Measurements from ENCODE around the gene SETD2. TPM values are rescaled to one million over a fixed set of nuclear protein-coding genes. Genes with fewer than 3 reads are reported as not detected.
A peak's percentile ranks its signal among the peaks of the same experiment; 100 is the strongest.
"Not testable (repeated sequence)": the region's sequence is repeated elsewhere in the genome, so short reads cannot be mapped to it uniquely, and the experiment has no call there.

The SETD2 gene
- total and polyA plus RNA-seq, 5 donors: 10.3 to 35.6 (median 32.0) TPM

DNA sequence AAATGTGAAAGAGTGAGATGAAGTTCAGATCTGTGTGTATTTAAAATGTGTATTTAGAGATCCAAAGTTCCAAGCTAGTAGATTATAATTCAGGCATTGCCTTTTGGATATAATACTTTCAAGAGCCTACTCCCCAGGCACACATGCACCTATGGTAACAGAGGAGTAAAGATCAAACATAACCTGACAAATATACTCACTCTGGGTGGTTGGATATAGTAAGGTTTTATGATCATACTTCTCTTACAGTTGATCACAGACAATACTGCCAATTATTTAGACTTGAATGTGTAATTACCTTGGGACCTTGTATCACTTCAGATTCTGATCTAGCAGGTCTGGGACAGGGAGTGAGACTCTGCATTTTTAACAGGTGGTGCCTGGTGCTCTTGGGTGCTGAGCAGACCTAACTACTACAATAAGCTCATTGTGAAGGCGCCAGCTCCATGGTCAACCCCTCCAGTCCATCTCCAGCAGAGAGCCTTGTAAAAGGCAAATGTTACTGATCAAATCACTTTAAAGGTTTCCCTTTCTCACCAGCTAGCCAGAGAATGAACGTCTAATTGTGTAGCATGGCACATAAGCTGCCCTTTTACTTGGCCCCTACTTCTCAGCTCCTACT lies 128.9 kb downstream of the SETD2 start:
- 86% methylated on average over 2 of the region's 2 CpGs for WGBS
- Histone ChIP-seq H3K27me3 (ENCODE audit: control insufficient read depth, insufficient read depth) (no peaks in the 10 kb centered on the region), H3K4me3 (ENCODE audit: low read length) (no peak overlapping the region), H3K4me1 (ENCODE audit: control insufficient read depth, insufficient read depth, low read length) (peaks cover 3% of the 10 kb centered on the region), H3K9me3 (ENCODE audit: control insufficient read depth, low read length) (no peaks in the 10 kb centered on the region), H3K27ac (ENCODE audit: low read length) (no peak overlapping the region)
- DNase-seq: no peak
- intact Hi-C loops (cut with DNase I): no loop called here
- ATAC-seq: no peak

DNA sequence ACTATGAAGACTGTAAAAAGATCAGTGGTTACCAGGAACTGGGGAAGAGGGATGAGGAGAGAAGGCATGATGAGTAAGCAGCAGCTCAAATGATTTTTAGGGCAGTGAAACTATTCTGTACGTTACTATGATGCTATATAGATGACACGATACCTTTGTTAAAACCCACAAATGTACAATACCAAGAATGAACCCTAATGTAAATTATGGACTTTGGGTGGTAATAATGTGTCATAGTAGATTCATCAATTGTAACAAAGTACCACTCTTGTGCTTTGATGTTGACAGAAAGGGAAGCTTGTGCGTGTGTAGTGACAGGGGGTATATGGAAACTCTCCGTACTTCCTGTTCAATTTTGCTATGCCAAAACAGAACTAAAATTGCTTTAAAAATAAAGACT lies 132.9 kb downstream of the SETD2 start:
- not testable (repeated sequence) for H3K27me3 ChIP-seq (ENCODE audit: control insufficient read depth, insufficient read depth)
- 84% methylated on average over 4 of the region's 4 CpGs for WGBS

DNA sequence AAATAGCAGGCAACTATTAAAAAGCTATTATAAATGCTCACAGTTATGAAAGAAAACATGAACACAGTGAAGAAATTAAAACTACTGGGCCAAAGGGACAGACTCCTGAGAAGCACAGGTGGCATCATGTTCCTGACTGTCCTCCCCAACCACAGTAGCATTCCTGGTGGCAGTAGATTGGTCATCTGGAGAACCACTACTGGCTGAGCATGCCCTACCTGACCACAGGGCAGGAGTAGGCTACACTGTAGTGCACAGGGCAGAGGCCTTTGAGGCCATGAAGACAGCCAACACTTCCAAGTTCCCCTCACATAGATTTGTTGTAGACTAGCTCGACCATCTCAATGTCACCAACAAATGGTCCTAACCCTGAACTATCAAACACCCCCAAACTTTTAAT lies 135.2 kb downstream of the SETD2 start:
- intact Hi-C loops (cut with DNase I): loop anchor here in 1 of 4 donors (10.0 kb wide), 1 partner anchor 136 kb away; the partner anchor contains the start of gene SETD2

More for the DNA sequence above, 132.9 kb downstream of the SETD2 start:
- H3K27ac ChIP-seq (ENCODE audit: low read length); H3K4me3 ChIP-seq (ENCODE audit: low read length); H3K4me1 ChIP-seq (ENCODE audit: control insufficient read depth, insufficient read depth, low read length); H3K9me3 ChIP-seq (ENCODE audit: control insufficient read depth, low read length); DNase-seq; intact Hi-C loops (cut with DNase I); ATAC-seq: not testable (repeated sequence)

DNA sequence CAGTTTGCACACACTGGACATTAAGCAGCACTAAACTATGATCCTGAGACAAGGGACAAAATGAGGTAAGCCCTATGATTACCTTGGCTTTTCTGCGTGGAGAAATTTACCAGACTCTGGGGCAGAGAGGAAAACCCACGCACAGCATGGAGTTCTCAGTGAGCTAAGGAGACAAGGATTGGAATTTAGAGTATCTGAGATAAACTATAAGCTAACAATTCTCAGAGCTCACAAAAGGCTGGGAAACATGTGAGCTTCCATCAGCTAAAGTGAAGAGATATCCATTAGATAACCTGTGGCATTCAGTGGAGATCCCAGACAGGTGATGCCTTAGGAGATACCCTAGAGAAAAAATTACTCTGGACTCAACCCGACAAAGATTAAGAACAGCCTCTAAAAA lies 135.8 kb downstream of the SETD2 start:
- DNase-seq: no peak
- H3K27me3 ChIP-seq (ENCODE audit: control insufficient read depth, insufficient read depth): no peaks in the 10 kb centered on the region
- 58% methylated on average over 3 of the region's 3 CpGs for WGBS
- no peak overlapping the region for H3K4me3 ChIP-seq (ENCODE audit: low read length)
- no peaks in the 10 kb centered on the region for H3K9me3 ChIP-seq (ENCODE audit: control insufficient read depth, low read length)
- H3K4me1 ChIP-seq (ENCODE audit: control insufficient read depth, insufficient read depth, low read length): peaks cover 3% of the 10 kb centered on the region
- ATAC-seq: no peak
- H3K27ac ChIP-seq (ENCODE audit: low read length): no peak overlapping the region
- intact Hi-C loops (cut with DNase I): loop anchor here in 1 of 4 donors (10.0 kb wide), 1 partner anchor 137 kb away; the partner anchor contains the start of gene SETD2

More for the DNA sequence above, 135.2 kb downstream of the SETD2 start:
- H3K4me1 ChIP-seq (ENCODE audit: control insufficient read depth, insufficient read depth, low read length): peaks cover 2% of the 10 kb centered on the region
- no peaks in the 10 kb centered on the region for H3K27me3 ChIP-seq (ENCODE audit: control insufficient read depth, insufficient read depth)
- WGBS: 95% methylated on average over 1 of the region's 1 CpG
- ATAC-seq: peak in 1 of 2 donors; percentile 24
- no peak for DNase-seq
- H3K9me3 ChIP-seq (ENCODE audit: control insufficient read depth, low read length): no peaks in the 10 kb centered on the region
- H3K4me3 ChIP-seq (ENCODE audit: low read length): no peak overlapping the region
- no peak overlapping the region for H3K27ac ChIP-seq (ENCODE audit: low read length)

DNA sequence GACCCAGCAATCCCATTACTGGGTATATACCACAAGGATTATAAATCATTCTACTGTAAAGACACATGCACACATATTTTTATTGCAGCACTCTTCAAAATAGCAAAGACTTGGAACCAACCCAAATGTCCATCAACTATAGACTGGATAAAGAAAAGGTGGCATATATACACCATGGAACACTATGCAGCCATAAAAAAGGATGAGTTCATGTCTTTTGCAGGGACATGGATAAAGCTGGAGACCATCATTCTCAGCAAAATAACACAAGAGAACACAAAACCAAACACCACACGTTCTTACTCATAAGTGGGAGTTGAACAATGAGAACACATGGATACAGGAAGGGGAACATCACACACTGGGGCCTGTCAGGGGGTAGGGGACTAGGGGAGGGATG lies 137.5 kb downstream of the SETD2 start:
- H3K27ac ChIP-seq (ENCODE audit: low read length); H3K27me3 ChIP-seq (ENCODE audit: control insufficient read depth, insufficient read depth); ATAC-seq; H3K4me1 ChIP-seq (ENCODE audit: control insufficient read depth, insufficient read depth, low read length); H3K9me3 ChIP-seq (ENCODE audit: control insufficient read depth, low read length); H3K4me3 ChIP-seq (ENCODE audit: low read length); DNase-seq: not testable (repeated sequence)
- intact Hi-C loops (cut with DNase I): loop anchor here in 1 of 4 donors (10.0 kb wide), 1 partner anchor 138 kb away; the partner anchor contains the start of gene SETD2
- 98% methylated on average over 1 of the region's 1 CpG for WGBS

DNA sequence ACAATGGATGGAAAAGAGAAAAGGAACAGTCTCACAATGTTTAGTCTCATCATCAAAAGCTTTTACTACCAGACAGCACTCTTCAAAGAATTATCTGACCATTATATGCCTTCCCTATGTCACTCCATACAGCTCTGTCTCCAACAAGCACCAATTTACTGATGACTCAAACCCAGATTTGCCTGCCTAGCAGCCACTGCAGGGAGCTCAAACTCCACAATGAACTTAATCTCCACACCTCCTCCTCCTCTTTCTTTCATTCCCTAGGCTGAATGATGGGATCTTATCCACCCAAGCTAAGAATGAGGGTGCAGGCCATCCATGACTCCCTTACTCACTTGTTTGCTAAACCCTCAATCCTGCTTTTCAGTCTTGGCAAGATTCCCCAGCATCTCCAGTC lies 139.0 kb downstream of the SETD2 start:
- intact Hi-C loops (cut with DNase I): loop anchor here in 1 of 4 donors (10.0 kb wide), 1 partner anchor 140 kb away; the partner anchor contains the start of gene SETD2
- DNase-seq (no peak), ATAC-seq (no peak)
- Histone ChIP-seq H3K9me3 (ENCODE audit: control insufficient read depth, low read length) (no peaks in the 10 kb centered on the region), H3K27me3 (ENCODE audit: control insufficient read depth, insufficient read depth) (no peaks in the 10 kb centered on the region), H3K4me1 (ENCODE audit: control insufficient read depth, insufficient read depth, low read length) (peaks cover 5% of the 10 kb centered on the region), H3K4me3 (ENCODE audit: low read length) (no peak overlapping the region), H3K27ac (ENCODE audit: low read length) (no peak overlapping the region)

DNA sequence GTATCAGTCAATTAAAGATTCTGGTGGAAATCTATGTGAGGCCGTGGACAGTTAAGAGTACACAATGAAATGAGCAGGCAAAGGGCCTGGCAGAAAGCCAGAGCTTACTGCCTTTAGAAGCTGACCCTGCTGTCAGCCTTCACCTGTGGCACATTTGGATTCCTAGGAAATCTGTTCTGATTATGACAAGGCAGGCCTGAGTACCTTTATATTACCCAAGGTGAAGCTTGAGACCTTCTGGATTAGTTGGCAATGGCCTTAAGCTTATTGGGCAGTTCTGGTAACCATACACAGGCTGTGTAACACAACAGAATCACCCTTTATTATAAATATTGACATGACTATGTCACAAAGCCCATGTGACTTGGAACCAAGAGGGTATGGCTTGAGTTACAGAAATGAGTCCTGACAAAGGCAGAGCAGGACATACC lies 141.3 kb downstream of the SETD2 start:
- ATAC-seq (peak; percentile 46 to 53), DNase-seq (peak in 2 of 3 donors; percentile 21 to 51)
- Histone ChIP-seq H3K4me1 (ENCODE audit: control insufficient read depth, insufficient read depth, low read length) (peaks cover 3% of the 10 kb centered on the region), H3K9me3 (ENCODE audit: control insufficient read depth, low read length) (no peaks in the 10 kb centered on the region), H3K27ac (ENCODE audit: low read length) (peak overlapping the region; percentile 23), H3K27me3 (ENCODE audit: control insufficient read depth, insufficient read depth) (no peaks in the 10 kb centered on the region), H3K4me3 (ENCODE audit: low read length) (no peak overlapping the region)
- intact Hi-C loops (cut with DNase I): loop anchor here in 1 of 4 donors (10.0 kb wide), 1 partner anchor 142 kb away; the partner anchor contains the start of gene SETD2
- 46% methylated on average over 1 of the region's 1 CpG for WGBS

DNA sequence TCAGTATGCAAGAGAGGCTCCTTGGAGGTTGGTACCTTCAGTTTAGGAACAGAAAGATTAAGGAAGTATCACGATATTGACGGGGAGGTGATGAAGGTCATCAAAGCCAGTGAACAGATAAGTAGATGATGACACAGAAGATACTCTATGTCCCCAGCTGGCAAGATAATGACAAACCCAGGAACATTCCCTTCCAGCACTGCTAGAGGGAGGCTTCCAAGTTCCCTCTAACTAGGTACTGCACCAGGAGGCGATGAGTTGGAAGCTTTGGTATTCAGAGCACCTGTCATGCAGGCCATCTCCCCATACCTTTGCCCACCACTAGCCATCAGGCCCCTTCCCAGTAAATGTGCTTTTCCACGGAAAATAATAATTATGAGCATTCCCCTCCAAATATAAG lies 143.6 kb downstream of the SETD2 start:
- no peaks in the 10 kb centered on the region for H3K27me3 ChIP-seq (ENCODE audit: control insufficient read depth, insufficient read depth)
- ATAC-seq (no peak), DNase-seq (no peak)
- H3K4me1 ChIP-seq (ENCODE audit: control insufficient read depth, insufficient read depth, low read length): peaks cover 3% of the 10 kb centered on the region
- intact Hi-C loops (cut with DNase I): loop anchor here in 1 of 4 donors (10.0 kb wide), 1 partner anchor 144 kb away; the partner anchor contains the start of gene SETD2
- no peaks in the 10 kb centered on the region for H3K9me3 ChIP-seq (ENCODE audit: control insufficient read depth, low read length)
- no peak overlapping the region for H3K27ac ChIP-seq (ENCODE audit: low read length)
- WGBS: 85% methylated on average over 4 of the region's 4 CpGs
- H3K4me3 ChIP-seq (ENCODE audit: low read length): no peak overlapping the region

DNA sequence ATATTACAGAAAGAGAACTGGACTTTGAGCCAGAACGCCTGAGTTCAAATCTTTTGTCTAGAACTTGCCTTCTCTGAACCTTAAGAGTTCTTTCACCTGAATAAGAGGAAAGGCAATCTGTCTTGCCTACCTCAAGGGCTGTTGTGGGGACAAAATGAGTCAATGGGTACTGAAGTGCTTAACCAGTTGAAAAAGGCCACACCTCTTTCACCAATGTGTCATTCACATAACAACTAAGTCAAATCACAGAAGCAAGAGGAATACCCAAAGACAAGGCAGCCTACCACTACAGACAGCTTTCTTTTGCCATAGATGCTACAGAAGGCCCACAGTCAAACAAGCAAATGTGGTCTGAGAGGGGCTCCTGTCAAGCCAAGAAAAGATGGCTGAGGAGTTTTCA lies 144.7 kb downstream of the SETD2 start:
- 95% methylated on average over 1 of the region's 1 CpG for WGBS
- Histone ChIP-seq H3K4me1 (ENCODE audit: control insufficient read depth, insufficient read depth, low read length) (peaks cover 3% of the 10 kb centered on the region), H3K27me3 (ENCODE audit: control insufficient read depth, insufficient read depth) (no peaks in the 10 kb centered on the region), H3K4me3 (ENCODE audit: low read length) (no peak overlapping the region), H3K9me3 (ENCODE audit: control insufficient read depth, low read length) (no peaks in the 10 kb centered on the region), H3K27ac (ENCODE audit: low read length) (no peak overlapping the region)
- intact Hi-C loops (cut with DNase I): no loop called here
- ATAC-seq (no peak), DNase-seq (no peak)

DNA sequence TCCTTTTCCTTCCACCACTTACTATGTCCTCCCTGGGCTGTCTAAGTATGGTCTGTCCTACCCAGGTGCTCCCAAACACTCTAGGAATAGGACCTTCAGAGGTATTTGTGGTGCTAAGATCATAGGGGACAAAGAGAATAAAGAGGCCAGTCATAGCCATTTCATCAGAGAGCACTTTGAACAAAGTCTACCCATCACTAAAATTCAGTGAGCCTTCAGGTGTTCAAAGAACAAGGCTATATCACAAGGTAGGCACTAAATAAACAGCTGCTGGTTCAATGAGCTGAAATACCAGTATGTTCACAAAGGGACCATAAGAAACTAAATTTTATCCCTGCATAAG lies 145.7 kb downstream of the SETD2 start:
- ATAC-seq: no peak
- Histone ChIP-seq H3K4me3 (ENCODE audit: low read length) (no peak overlapping the region), H3K27me3 (ENCODE audit: control insufficient read depth, insufficient read depth) (no peaks in the 10 kb centered on the region), H3K27ac (ENCODE audit: low read length) (no peak overlapping the region), H3K4me1 (ENCODE audit: control insufficient read depth, insufficient read depth, low read length) (peaks cover 3% of the 10 kb centered on the region), H3K9me3 (ENCODE audit: control insufficient read depth, low read length) (no peaks in the 10 kb centered on the region)
- DNase-seq: no peak
- intact Hi-C loops (cut with DNase I): no loop called here

DNA sequence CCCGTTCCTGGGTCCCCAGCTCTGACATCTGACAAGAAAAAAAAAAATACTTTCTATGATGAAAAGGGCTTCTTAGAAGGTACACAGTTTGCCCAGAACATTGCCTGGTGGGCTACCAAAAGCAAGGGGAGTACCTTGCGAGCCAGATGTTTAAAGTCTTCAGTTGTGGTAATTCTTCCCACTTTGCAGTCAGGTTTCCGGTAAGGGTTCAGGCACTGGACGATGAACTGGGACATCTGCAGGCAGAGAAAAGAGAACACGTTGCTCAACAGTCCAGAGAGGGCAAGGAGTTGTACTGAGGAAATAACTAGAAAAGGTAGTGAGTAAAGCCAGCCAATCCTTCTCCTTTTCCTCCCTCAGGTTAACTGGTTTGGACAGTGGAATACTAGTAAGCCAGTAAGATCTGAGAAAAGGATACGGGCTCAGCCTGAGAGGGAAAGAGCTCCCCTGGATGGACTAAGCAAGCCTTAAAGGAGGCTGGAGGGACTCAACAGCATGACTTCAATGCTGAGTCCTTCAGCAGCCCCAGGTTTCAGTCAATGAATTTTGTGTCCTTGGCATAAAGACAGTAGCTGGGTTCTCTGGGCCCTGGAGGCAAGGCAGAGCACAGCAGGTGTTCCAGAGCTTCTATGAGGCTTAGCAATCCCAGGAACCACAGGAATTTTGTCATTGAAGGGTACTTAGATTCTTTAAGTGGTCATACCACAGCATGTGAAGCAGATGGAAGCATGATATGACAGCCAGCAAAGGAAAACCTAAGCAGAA lies 146.2 kb downstream of the SETD2 start:
- ATAC-seq: no peak

More for the DNA sequence above, 146.2 kb downstream of the SETD2 start:
- intact Hi-C loops (cut with DNase I): no loop called here
- Histone ChIP-seq H3K27ac (ENCODE audit: low read length) (no peak overlapping the region), H3K4me1 (ENCODE audit: control insufficient read depth, insufficient read depth, low read length) (peaks cover 2% of the 10 kb centered on the region), H3K27me3 (ENCODE audit: control insufficient read depth, insufficient read depth) (no peaks in the 10 kb centered on the region), H3K4me3 (ENCODE audit: low read length) (no peak overlapping the region), H3K9me3 (ENCODE audit: control insufficient read depth, low read length) (no peaks in the 10 kb centered on the region)
- no peak for DNase-seq
- 80% methylated on average over 6 of the region's 6 CpGs for WGBS

Data from right cardiac atrium (tissue), 5 donors.